GM18526 (cell line): ENCODE results near the gene GLI2.

ENCODE experiments used
- POLR2A ChIP-seq: IDR thresholded peaks from 3 replicates; pipeline ENCODE4 v1.6.1; 2011; ENCODE audit not compliant: insufficient read length; ENCODE audit errors: extremely low read depth

The GLI2 gene

DNA sequence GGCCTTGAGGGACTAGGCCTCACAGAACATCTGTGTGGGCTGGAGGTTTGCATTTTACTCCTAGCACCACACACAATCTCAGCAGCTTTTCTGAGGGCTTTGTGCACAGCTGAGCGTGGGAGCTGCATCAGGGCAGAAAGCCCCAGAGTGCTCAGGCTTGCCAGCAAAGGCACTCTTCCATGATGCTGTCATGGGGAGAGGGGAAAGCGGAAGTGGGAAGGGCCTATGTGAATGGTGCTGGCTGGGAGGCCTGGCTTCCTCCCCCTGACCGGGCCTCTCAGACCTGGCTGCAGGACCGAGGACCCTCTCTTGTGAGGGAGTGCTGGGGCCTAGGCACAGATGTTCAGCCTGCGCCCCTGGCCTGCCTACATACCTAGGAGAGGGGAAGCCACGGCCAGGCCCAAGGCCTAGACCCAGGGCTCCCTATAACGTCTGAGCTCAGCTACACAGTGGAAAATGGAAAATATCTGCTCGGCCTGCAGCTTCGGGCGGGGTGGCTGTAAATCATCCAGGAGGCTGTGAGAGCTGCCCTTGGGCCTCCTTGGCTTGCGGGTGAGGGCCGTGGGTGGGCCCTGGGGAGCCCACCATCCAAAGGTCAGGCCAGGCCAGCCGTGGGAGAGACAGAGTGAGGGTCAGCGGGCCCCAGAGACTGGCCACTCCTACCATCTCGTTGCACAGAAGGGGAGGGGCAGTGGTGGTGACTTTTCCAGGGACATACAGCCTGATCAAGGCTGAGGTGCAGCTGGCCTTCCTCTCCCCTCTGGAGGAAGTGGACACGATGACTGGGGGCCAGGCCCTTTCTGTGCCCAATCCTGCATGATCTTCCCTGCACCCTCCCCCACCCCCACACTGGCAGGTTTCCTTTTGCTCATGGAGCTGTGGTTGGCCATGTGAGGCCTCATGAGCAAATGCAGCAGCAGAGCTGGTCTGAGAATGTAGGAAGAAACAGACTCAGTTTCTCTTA, 22.8 kb downstream of the GLI2 start:
- TF ChIP-seq POLR2A: no peak

DNA sequence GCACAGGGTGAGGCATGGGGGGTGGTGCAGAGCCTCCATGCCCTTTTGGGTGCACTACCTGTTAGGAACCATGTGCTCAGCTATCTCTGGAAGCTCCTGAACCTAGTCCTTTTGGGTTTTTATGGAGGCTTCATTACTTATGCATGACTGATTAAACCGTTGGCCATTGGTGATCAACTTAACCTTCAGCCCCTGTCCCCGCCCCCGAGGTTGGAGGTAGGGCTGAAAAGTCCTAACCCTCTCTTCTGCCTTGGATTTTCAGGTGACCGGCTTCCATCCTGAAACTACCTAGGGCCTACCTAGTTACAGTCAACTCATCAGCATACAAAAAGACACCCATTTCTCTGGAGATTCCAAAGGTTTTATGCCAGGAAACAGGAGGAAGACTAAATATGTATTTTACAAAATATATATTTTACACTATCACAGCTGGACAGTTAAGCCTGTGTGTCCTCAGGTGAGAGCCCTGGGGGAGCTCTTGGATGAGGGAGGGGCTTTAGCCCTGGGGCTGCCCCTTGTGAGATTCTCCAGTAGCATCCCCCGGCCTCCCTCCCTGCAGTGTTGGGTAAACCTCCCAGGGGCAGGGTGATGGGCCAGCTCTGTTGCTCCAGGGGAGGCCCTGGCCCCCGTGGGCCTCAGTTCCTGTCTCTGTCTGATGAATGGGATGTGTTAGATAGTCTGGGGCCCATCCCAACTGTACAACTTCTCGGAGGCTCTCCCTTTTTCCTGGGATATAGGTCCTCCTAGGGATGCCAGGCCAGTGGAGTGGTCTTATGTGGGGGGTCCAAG, 24.1 kb downstream of the GLI2 start:
- TF ChIP-seq POLR2A: no peak

GRCh38 chr2:120760446-120761135, 24.9 kb downstream of the GLI2 start:
- TF ChIP-seq POLR2A: no peak

DNA sequence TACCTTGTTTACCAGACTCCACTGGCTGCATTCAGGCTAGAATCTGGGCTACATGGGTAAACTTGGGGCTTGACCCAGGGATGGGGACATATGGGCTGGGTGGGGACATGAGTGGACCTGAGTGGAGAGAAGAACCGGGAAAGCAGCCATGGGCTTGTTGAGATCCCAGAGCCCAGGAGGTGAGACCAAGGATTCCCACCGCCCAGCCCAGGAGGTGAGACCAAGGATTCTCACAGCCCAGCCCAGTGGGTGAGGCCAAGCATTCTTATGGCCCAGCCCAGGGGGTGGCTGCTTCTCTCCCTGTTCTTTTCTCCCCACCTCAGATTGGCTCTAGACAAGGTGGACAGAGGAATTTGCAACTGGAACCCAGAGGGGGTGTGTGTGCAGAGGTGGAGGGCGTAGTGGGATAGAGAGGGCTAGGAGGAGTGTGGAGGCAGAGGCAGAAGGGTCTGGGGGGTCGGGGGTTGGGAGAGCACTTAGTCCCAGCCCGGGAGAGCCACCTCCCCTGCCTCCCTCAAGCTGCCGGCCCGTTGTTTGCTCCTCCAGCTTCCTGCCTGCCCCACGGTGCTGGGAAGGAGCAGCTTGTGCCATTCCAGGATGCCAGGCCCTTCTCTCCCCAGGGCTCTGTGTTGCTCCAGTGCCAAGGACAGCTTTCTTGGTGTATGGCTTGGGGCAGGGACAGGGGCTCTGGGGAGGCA, 25.6 kb downstream of the GLI2 start:
- TF ChIP-seq POLR2A: no peak

- no peak for TF ChIP-seq POLR2A
These were observed 26.2 kb downstream of the GLI2 start for GRCh38 chr2:120761911-120762310.

- no peak for TF ChIP-seq POLR2A
These were observed 26.8 kb downstream of the GLI2 start for GRCh38 chr2:120762341-120763061.

GRCh38 chr2:120763508-120763907, 27.8 kb downstream of the GLI2 start:
- TF ChIP-seq POLR2A: no peak

- no peak for TF ChIP-seq POLR2A
These were observed 28.3 kb downstream of the GLI2 start for GRCh38 chr2:120763931-120764330.

GRCh38 chr2:120764492-120764891, 28.8 kb downstream of the GLI2 start:
- no peak for TF ChIP-seq POLR2A

- no peak for TF ChIP-seq POLR2A
These were observed 29.5 kb downstream of the GLI2 start for GRCh38 chr2:120764991-120765677.

GRCh38 chr2:120765678-120766469, 30.2 kb downstream of the GLI2 start:
- TF ChIP-seq POLR2A: no peak

GRCh38 chr2:120766470-120767351, 31.0 kb downstream of the GLI2 start:
- no peak for TF ChIP-seq POLR2A
